ENCODE results near the gene MBNL1. TPM values are rescaled to one million over a fixed set of nuclear protein-coding genes. Genes with fewer than 3 reads are reported as not detected.

Gene MBNL1
- total and polyA plus RNA-seq, 2 of the 13 experiments (the other 11 are each of a cell fraction or from before 2014, with no cell fraction given): 27.1 to 55.4 TPM

- WGBS (ENCODE audit: low lambda C conversion rate): 100% methylated on average over 1 of the region's 1 CpG
- ATAC-seq (no peak), FAIRE-seq (no peak), DNase-seq (ENCODE audit: low spot score) (no peak)
- TF ChIP-seq, protein P1, sequence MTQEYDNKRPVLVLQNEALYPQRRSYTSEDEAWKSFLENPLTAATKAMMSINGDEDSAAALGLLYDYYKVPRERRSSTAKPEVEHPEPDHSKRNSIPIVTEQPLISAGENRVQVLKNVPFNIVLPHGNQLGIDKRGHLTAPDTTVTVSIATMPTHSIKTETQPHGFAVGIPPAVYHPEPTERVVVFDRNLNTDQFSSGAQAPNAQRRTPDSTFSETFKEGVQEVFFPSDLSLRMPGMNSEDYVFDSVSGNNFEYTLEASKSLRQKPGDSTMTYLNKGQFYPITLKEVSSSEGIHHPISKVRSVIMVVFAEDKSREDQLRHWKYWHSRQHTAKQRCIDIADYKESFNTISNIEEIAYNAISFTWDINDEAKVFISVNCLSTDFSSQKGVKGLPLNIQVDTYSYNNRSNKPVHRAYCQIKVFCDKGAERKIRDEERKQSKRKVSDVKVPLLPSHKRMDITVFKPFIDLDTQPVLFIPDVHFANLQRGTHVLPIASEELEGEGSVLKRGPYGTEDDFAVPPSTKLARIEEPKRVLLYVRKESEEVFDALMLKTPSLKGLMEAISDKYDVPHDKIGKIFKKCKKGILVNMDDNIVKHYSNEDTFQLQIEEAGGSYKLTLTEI (CRISPR knock-in tag; conservative IDR thresholded peaks at IDR 0.05): no peak
- TF ChIP-seq ZNF143 (CRISPR knock-in tag; IDR thresholded peaks at IDR 0.05): no peak
- TF ChIP-seq ZSCAN12 (CRISPR knock-in tag; IDR thresholded peaks at IDR 0.05): no peak
- no peak for TF ChIP-seq MBD4 (IDR thresholded peaks at IDR 0.05; ENCODE audit: borderline replicate concordance, low read length)
- TF ChIP-seq, protein P2, sequence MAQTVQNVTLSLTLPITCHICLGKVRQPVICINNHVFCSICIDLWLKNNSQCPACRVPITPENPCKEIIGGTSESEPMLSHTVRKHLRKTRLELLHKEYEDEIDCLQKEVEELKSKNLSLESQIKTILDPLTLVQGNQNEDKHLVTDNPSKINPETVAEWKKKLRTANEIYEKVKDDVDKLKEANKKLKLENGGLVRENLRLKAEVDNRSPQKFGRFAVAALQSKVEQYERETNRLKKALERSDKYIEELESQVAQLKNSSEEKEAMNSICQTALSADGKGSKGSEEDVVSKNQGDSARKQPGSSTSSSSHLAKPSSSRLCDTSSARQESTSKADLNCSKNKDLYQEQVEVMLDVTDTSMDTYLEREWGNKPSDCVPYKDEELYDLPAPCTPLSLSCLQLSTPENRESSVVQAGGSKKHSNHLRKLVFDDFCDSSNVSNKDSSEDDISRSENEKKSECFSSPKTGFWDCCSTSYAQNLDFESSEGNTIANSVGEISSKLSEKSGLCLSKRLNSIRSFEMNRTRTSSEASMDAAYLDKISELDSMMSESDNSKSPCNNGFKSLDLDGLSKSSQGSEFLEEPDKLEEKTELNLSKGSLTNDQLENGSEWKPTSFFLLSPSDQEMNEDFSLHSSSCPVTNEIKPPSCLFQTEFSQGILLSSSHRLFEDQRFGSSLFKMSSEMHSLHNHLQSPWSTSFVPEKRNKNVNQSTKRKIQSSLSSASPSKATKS (CRISPR knock-in tag; IDR thresholded peaks at IDR 0.05): no peak
- peaks cover 0 to 6% of the 10 kb centered on the region in 2 experiments; a peak in 2 of 5 replicates for H3K36me3 ChIP-seq (replicated peaks in 1 of 2; ENCODE audit: control insufficient read depth in 1 of 2, insufficient read depth in 2 of 2, low read length in 2 of 2)
- ChIA-PET POLR2A (no interaction called here), CTCF (ENCODE audit: low intra/inter-chr PET ratio, low total read pairs) (no interaction called here)
- no TSS peak for BruUV-seq (replicated peaks)
- H4K20me1 ChIP-seq (ENCODE audit: insufficient read depth, low read length): no peaks in the 10 kb centered on the region
- in situ Hi-C loops (cut with HindIII; ENCODE audit: extremely low pct_ligation_motif_present, low pct_unique_long_range_greater_than_20kb): no loop called here
- H3K9ac ChIP-seq (ENCODE audit: insufficient read depth, low read depth, low read length): no peak overlapping the region
- H3K9me3 ChIP-seq (ENCODE audit: low read length): no peaks in the 10 kb centered on the region
- peaks cover 2% of the 10 kb centered on the region for H3K79me2 ChIP-seq (ENCODE audit: insufficient read depth, low read length)
- no peaks in the 10 kb centered on the region for H3K27me3 ChIP-seq (ENCODE audit: control insufficient read depth in 1 of 2, insufficient read depth in 2 of 2, low read length in 2 of 2)
- intact Hi-C loops (cut with micrococcal nuclease; ENCODE audit: unreplicated experiment): no loop called here
- no peak overlapping the region for H2AFZ ChIP-seq (ENCODE audit: low read length)
- no peak overlapping the region for H3K4me2 ChIP-seq (ENCODE audit: low read depth, low read length)
- no peak overlapping the region for H3K27ac ChIP-seq (ENCODE audit: extremely low read length, insufficient read depth, low read length)
- no peaks in the 10 kb centered on the region for H3K4me1 ChIP-seq (ENCODE audit: insufficient read depth, low read length)
- H3K4me3 ChIP-seq (replicated peaks in 1 of 3; ENCODE audit: insufficient read depth in 1 of 3, low read depth in 2 of 3, low read length in 3 of 3): no peak overlapping the region
Observed at GRCh38 chr3:152438181-152438580, 169.5 kb downstream of the MBNL1 start.
